ENCODE results near the gene RAB34. TPM values are rescaled to one million over a fixed set of nuclear protein-coding genes. Genes with fewer than 3 reads are reported as not detected.

RAB34 gene
- total and polyA plus RNA-seq, 9 of the 15 experiments (the other 6 are each of a cell fraction or from before 2014, with no cell fraction given) = 0.07 to 3.8 (median 0.46) TPM; not detected in 1

- no peak overlapping the region for H3K27ac ChIP-seq (ENCODE audit: extremely low read depth, low read depth, low read length)
- peak; percentile 54; the same call in 2 of the 3 replicates for ATAC-seq
- H3K36me3 ChIP-seq (ENCODE audit: control insufficient read depth, insufficient read depth, low read length) = peaks cover 95% of the 10 kb centered on the region
- H3K9me1 ChIP-seq (ENCODE audit: control insufficient read depth, insufficient read depth, low read length) = no peaks in the 10 kb centered on the region
- no peaks in the 10 kb centered on the region for H3K4me1 ChIP-seq (replicated peaks in 1 of 2; ENCODE audit: control insufficient read depth in 2 of 2, insufficient read depth in 2 of 2, low read length in 2 of 2)
- no peak overlapping the region for H3K4me3 ChIP-seq
- no peak overlapping the region for H3K4me2 ChIP-seq (ENCODE audit: insufficient read depth, low read length)
- intact Hi-C loops (cut with micrococcal nuclease) (no loop called here), in situ Hi-C loops (cut with MboI) (no loop called here)
- DNase-seq (ENCODE audit: extremely low read depth in 1 of 4, low spot score in 3 of 4) = peak in 2 of 4 experiments; percentile 44 to 61
- ChIA-PET CTCF (ENCODE audit: low intra/inter-chr PET ratio) (interaction anchor here (0.7 kb wide), 1 partner anchor 432 kb away, joined by 4 read pairs; no protein-coding TSS in a partner anchor), POLR2A (no interaction called here)
- no peaks in the 10 kb centered on the region for H3K27me3 ChIP-seq (ENCODE audit: control insufficient read depth in 2 of 2, insufficient read depth in 2 of 2, low read length in 2 of 2)
- H4K20me1 ChIP-seq (replicated peaks; ENCODE audit: control insufficient read depth, insufficient read depth, low read length) = no peaks in the 10 kb centered on the region
- 55% methylated on average over 3 of the region's 3 CpGs for WGBS (ENCODE audit: insufficient coverage, low coverage, missing lambda C conversion rate)
- no peaks in the 10 kb centered on the region for H3K9me3 ChIP-seq (replicated peaks; ENCODE audit: control insufficient read depth, insufficient read depth, low read depth, low read length)
- no TSS peak for BruUV-seq (replicated peaks)
- FAIRE-seq = peak; percentile 81
- H3K79me2 ChIP-seq (ENCODE audit: control insufficient read depth, insufficient read depth, low read length) = no peaks in the 10 kb centered on the region
- no peak overlapping the region for H2AFZ ChIP-seq (ENCODE audit: low read depth, low read length)
- no peak overlapping the region for H3K9ac ChIP-seq (ENCODE audit: insufficient read depth in 1 of 2, low read depth in 2 of 2, low read length in 2 of 2)
- TF ChIP-seq ZNF140 (CRISPR knock-in tag; IDR thresholded peaks at IDR 0.05) (no peak), SMC3 (conservative IDR thresholded peaks at IDR 0.05; ENCODE audit: insufficient read depth, low read depth, low read length) (0 out of 2 replicates have a peak, but pooled peaks have one; percentile 13), ZFX (CRISPR knock-in tag; IDR thresholded peaks at IDR 0.05) (0 out of 2 replicates have a peak, but pooled peaks have one; percentile 15), CTCF (IDR thresholded peaks at IDR 0.05 in 2 of 3, conservative IDR thresholded peaks at IDR 0.05 in 1 of 3; ENCODE audit: insufficient read depth in 2 of 3, low read depth in 1 of 3, low read length in 3 of 3) (peak; percentile 15 to 56 (median 35); a peak in 3 of 6 replicates), KDM4B (IDR thresholded peaks at IDR 0.05; ENCODE audit: borderline replicate concordance in 2 of 2, low read depth in 1 of 2) (no peak), CEBPG (CRISPR knock-in tag; IDR thresholded peaks at IDR 0.05) (no peak), CEBPG (tag; conservative IDR thresholded peaks at IDR 0.05 in 1 of 2, IDR thresholded peaks at IDR 0.05 in 1 of 2) (no peak), MNT (conservative IDR thresholded peaks at IDR 0.05) (no peak), ZNF253 (CRISPR knock-in tag; conservative IDR thresholded peaks at IDR 0.05) (no peak), KAT2B (IDR thresholded peaks at IDR 0.05; ENCODE audit: low read depth, low read length) (no peak), TAL1 (IDR thresholded peaks at IDR 0.05) (no peak), EWSR1 (IDR thresholded peaks at IDR 0.05; ENCODE audit: borderline replicate concordance, low read depth, partially characterized antibody) (no peak), MYBL2 (IDR thresholded peaks at IDR 0.05; ENCODE audit: low read depth) (no peak), MYBL2 (CRISPR knock-in tag; IDR thresholded peaks at IDR 0.05; ENCODE audit: borderline replicate concordance) (no peak), SOX6 (IDR thresholded peaks at IDR 0.05) (no peak), ZBTB26 (CRISPR knock-in tag; IDR thresholded peaks at IDR 0.05) (no peak), BRF2 (IDR thresholded peaks at IDR 0.05; ENCODE audit: borderline replicate concordance, insufficient read depth, insufficient read length) (no peak)
These were observed 32.7 kb downstream of the RAB34 start for GRCh38 chr17:28684963-28685362.
